Measurements from ENCODE around the gene GPR137C. TPM values are rescaled to one million over a fixed set of nuclear protein-coding genes. Genes with fewer than 3 reads are reported as not detected.

Gene GPR137C
- polyA plus RNA-seq, 1 of the 3 experiments (the other 2 are of a cell fraction), result 0.54 TPM

GRCh38 chr14:52683985-52684520 lies 131.4 kb downstream of the GPR137C start:
- WGBS (ENCODE audit: low lambda C conversion rate), result 98% methylated on average over 2 of the region's 2 CpGs
- Histone ChIP-seq H3K4me1 (ENCODE audit: control insufficient read depth in 1 of 2, insufficient read depth in 2 of 2, low read depth in 1 of 2, low read length in 1 of 2) (no peaks in the 10 kb centered on the region; a peak in 2 of 4 replicates), H3K9me3 (no peaks in the 10 kb centered on the region), H3K4me3 (ENCODE audit: low read depth in 2 of 2, low read length in 1 of 2) (no peak overlapping the region), H3K79me2 (ENCODE audit: insufficient read depth) (peaks cover 75% of the 10 kb centered on the region), H3K9ac (no peak overlapping the region), H4K20me1 (ENCODE audit: insufficient read depth) (peaks cover 12% of the 10 kb centered on the region; the same call in 1 of the 2 replicates), H3F3A (replicated peaks; ENCODE audit: insufficient read depth) (peaks cover 5% of the 10 kb centered on the region), H3K36me3 (replicated peaks in 1 of 2; ENCODE audit: control insufficient read depth in 1 of 2, insufficient read depth in 2 of 2, low read length in 1 of 2) (peaks cover 9 to 15% of the 10 kb centered on the region in 2 experiments), H2AFZ (ENCODE audit: low read depth) (no peak overlapping the region), H3K4me2 (no peak overlapping the region), H3K27me3 (ENCODE audit: insufficient read depth) (no peaks in the 10 kb centered on the region), H3K27ac (ENCODE audit: low read depth in 2 of 2, low read length in 1 of 2) (no peak overlapping the region), H3K9me2 (no peaks in the 10 kb centered on the region)
- ChIA-PET CTCF (interaction anchor here (1.1 to 1.3 kb wide), 2 partner anchors 10 to 612 kb away, joined by 3 to 4 read pairs; no protein-coding TSS in a partner anchor), POLR2A (interaction anchor here (1.2 kb wide), 1 partner anchor 12 kb away, joined by 6 read pairs; the partner anchor contains the start of gene ERO1A)
- TF ChIP-seq MAX (IDR thresholded peaks at IDR 0.05; ENCODE audit: low read depth), result no peak
- no peak for TF ChIP-seq GABPA (IDR thresholded peaks at IDR 0.05; ENCODE audit: low read depth)
- TF ChIP-seq SIN3A (IDR thresholded peaks at IDR 0.05; ENCODE audit: borderline replicate concordance, low read depth, low read length), result no peak
- no peak for TF ChIP-seq GATA2 (CRISPR knock-in tag; IDR thresholded peaks at IDR 0.05)
- TF ChIP-seq ZBTB33 (IDR thresholded peaks at IDR 0.05; ENCODE audit: borderline replicate concordance, low read depth), result no peak
- no peak for TF ChIP-seq RFX5 (IDR thresholded peaks at IDR 0.05; ENCODE audit: low read length)
- no peak for TF ChIP-seq MEF2A (IDR thresholded peaks at IDR 0.05; ENCODE audit: borderline replicate concordance, low read depth)
- TF ChIP-seq CHD2 (IDR thresholded peaks at IDR 0.05; ENCODE audit: low read length, partially characterized antibody), result no peak
- TF ChIP-seq RXRA (IDR thresholded peaks at IDR 0.05; ENCODE audit: borderline replicate concordance, low read depth), result no peak
- no peak for TF ChIP-seq RCOR1 (IDR thresholded peaks at IDR 0.05; ENCODE audit: low read length)
- no peak for TF ChIP-seq EZH2phosphoT487 (IDR thresholded peaks at IDR 0.05; ENCODE audit: borderline replicate concordance, low read depth)
- no peak for TF ChIP-seq POLR2AphosphoS5 (IDR thresholded peaks at IDR 0.05; ENCODE audit: low read depth, low read length)
- no peak for TF ChIP-seq PBX3 (IDR thresholded peaks at IDR 0.05)
- DNase-seq, result no peak

GRCh38 chr14:52686176-52686575 lies 133.5 kb downstream of the GPR137C start:
- Histone ChIP-seq H3K4me2 (no peak overlapping the region), H3K4me3 (ENCODE audit: low read depth in 2 of 2, low read length in 1 of 2) (no peak overlapping the region), H4K20me1 (ENCODE audit: insufficient read depth) (peaks cover 20% of the 10 kb centered on the region; the same call in 1 of the 2 replicates), H3K9ac (no peak overlapping the region), H3K27ac (ENCODE audit: low read depth in 2 of 2, low read length in 1 of 2) (no peak overlapping the region), H3K27me3 (ENCODE audit: insufficient read depth) (no peaks in the 10 kb centered on the region), H3K9me2 (no peaks in the 10 kb centered on the region), H3K4me1 (ENCODE audit: control insufficient read depth in 1 of 2, insufficient read depth in 2 of 2, low read depth in 1 of 2, low read length in 1 of 2) (no peaks in the 10 kb centered on the region; a peak in 2 of 4 replicates), H3K9me3 (no peaks in the 10 kb centered on the region), H3K36me3 (replicated peaks in 1 of 2; ENCODE audit: control insufficient read depth in 1 of 2, insufficient read depth in 2 of 2, low read length in 1 of 2) (peaks cover 3 to 10% of the 10 kb centered on the region in 2 experiments), H3K79me2 (ENCODE audit: insufficient read depth) (peaks cover 90% of the 10 kb centered on the region), H3F3A (replicated peaks; ENCODE audit: insufficient read depth) (no peaks in the 10 kb centered on the region), H2AFZ (ENCODE audit: low read depth) (no peak overlapping the region)
- no peak for TF ChIP-seq NFIC (IDR thresholded peaks at IDR 0.05; ENCODE audit: borderline replicate concordance)
- no peak for TF ChIP-seq SMC3 (IDR thresholded peaks at IDR 0.05; ENCODE audit: low read depth, low read length)
- TF ChIP-seq TEAD4 (IDR thresholded peaks at IDR 0.05; ENCODE audit: borderline replicate concordance, insufficient read depth), result no peak
- TF ChIP-seq TCF12 (IDR thresholded peaks at IDR 0.05), result no peak
- TF ChIP-seq TAF1 (IDR thresholded peaks at IDR 0.05; ENCODE audit: borderline replicate concordance, low read depth, low read length), result no peak
- no peak for DNase-seq
- CTCF ChIA-PET, result no interaction called here
- POLR2A ChIA-PET, result no interaction called here
- 100% methylated on average over 1 of the region's 1 CpG for WGBS (ENCODE audit: low lambda C conversion rate)

Data from SK-N-SH (cell line).